HCT116 (cell line): ENCODE results near the gene USO1. TPM values are rescaled to one million over a fixed set of nuclear protein-coding genes. Genes with fewer than 3 reads are reported as not detected.

Experiments used
- ATAC-seq: fragments of 200-7000 bp; cut with Tn5 transposase; 2 replicates; pipeline ENCODE4 v1.9.1; 2020; ENCODE audit warnings: mild to moderate bottlenecking, moderate library complexity
- BruUV-seq: library from RNA; stranded (reverse); fragments of 400-500 nt; replicated peaks from 2 replicates; lab custom pipeline; 2021; lab: Mats Ljungman, UMichigan
- CTCF ChIA-PET: fragments of 300-600 bp; sonication (Branson Sonifier 250); formaldehyde crosslinking; loops from one replicate; lab custom pipeline; 2021; ENCODE audit warnings: antibody characterized with exemption; lab: Charles Lee
- POLR2A ChIA-PET: fragments of 300-600, 350-600 bp; sonication (Branson Sonifier 250); formaldehyde crosslinking; loops from one replicate; lab custom pipeline; 2021; ENCODE audit warnings: antibody characterized with exemption; lab: Charles Lee
- RAD21 ChIA-PET, 2 experiments: fragments of 300-600 bp; sonication (Branson Sonifier 250); formaldehyde crosslinking; loops; one replicate each; lab custom pipeline; 2023; ENCODE audit warnings: low total read pairs in 2 of 2; ENCODE audit not compliant: uncharacterized antibody in 2 of 2, unreplicated experiment in 2 of 2, low non-redundant PET in 1 of 2; lab: Charles Lee
- DNase-seq: peaks from one replicate; pipeline ENCODE4 v3.0.0-alpha.2; 2010; ENCODE audit warnings: low read depth, low spot score
- H2AFZ ChIP-seq: fragments of 200-600 bp; shearing (Covaris generic), sonication (generic); 2 replicates; pipeline ENCODE4 v1.6.1; 2017; ENCODE audit warnings: low read depth, mixed run types, mixed read lengths, antibody characterized with exemption, low read length; ENCODE audit not compliant: poor library complexity, severe bottlenecking
- H3K27ac ChIP-seq: 2 replicates; pipeline ENCODE4 v1.5.1; 2012; ENCODE audit warnings: low read depth, low read length
- H3K27me3 ChIP-seq: fragments of 200-600 bp; sonication (generic); 2 replicates; pipeline ENCODE4 v1.6.1; 2016; ENCODE audit warnings: mixed run types, low read length, mixed read lengths; ENCODE audit not compliant: insufficient read depth
- H3K36me3 ChIP-seq, 2 experiments: fragments of 200-500 bp in 1 of 2; fragments of 200-600 bp in 1 of 2; sonication (Bioruptor generic) in 1 of 2; sonication (generic) in 1 of 2; 2 replicates each; pipeline versions ENCODE4 v1.5.1 to v1.6.1; 2014 to 2016; ENCODE audit warnings: low read length in 2 of 2, inconsistent platforms in 1 of 2, mixed read lengths in 1 of 2, mixed run types in 1 of 2; ENCODE audit not compliant: insufficient read depth in 2 of 2, control insufficient read depth in 1 of 2
- H3K4me1 ChIP-seq, 2 experiments: fragments of 200-600 bp in 1 of 2; sonication (generic) in 1 of 2; 2 replicates each; pipeline versions ENCODE4 v1.5.1 to v1.6.1; 2012 to 2017; ENCODE audit warnings: low read length in 2 of 2, inconsistent platforms in 1 of 2, mild to moderate bottlenecking in 1 of 2, mixed read lengths in 1 of 2, mixed run types in 1 of 2, moderate library complexity in 1 of 2; ENCODE audit not compliant: insufficient read depth in 2 of 2, control insufficient read depth in 1 of 2
- H3K4me2 ChIP-seq: fragments of 200-600 bp; sonication (generic); 2 replicates; pipeline ENCODE4 v1.6.1; 2017; ENCODE audit warnings: mixed run types, low read length, mixed read lengths
- H3K4me3 ChIP-seq, 2 experiments: fragments of 200-600 bp in 1 of 2; sonication (generic) in 1 of 2; replicated peaks in 1 of 2; 2 replicates each; pipeline ENCODE4 v1.5.1; 2011 to 2016; ENCODE audit warnings: low read length in 2 of 2, control low read depth in 1 of 2, low read depth in 1 of 2, mild to moderate bottlenecking in 1 of 2, mixed read lengths in 1 of 2, mixed run types in 1 of 2
- H3K79me2 ChIP-seq: fragments of 200-600 bp; sonication (generic); 2 replicates; pipeline ENCODE4 v1.6.1; 2017; ENCODE audit warnings: mild to moderate bottlenecking, mixed run types, low read length, moderate library complexity, mixed read lengths; ENCODE audit not compliant: insufficient read depth
- H3K9ac ChIP-seq: fragments of 200-600 bp; sonication (generic); 2 replicates; pipeline ENCODE4 v1.6.1; 2016; ENCODE audit warnings: low read length, mixed read lengths
- H3K9me2 ChIP-seq: fragments of 200-600 bp; sonication (generic), shearing (Covaris generic); 2 replicates; pipeline ENCODE4 v1.6.1; 2017; ENCODE audit warnings: mixed run types, mild to moderate bottlenecking, moderate library complexity; ENCODE audit not compliant: insufficient read depth
- H3K9me3 ChIP-seq, 2 experiments: fragments of 200-500 bp in 1 of 2; fragments of 200-600 bp in 1 of 2; sonication (Bioruptor generic) in 1 of 2; sonication (generic) in 1 of 2; 2 replicates each; pipeline ENCODE4 v1.6.1; 2014 to 2017; ENCODE audit warnings: low read length in 2 of 2, mixed read lengths in 2 of 2, inconsistent platforms in 1 of 2, low read depth in 1 of 2, mild to moderate bottlenecking in 1 of 2, mixed run types in 1 of 2, moderate library complexity in 1 of 2; ENCODE audit not compliant: control insufficient read depth in 1 of 2, insufficient read depth in 1 of 2
- H4K20me1 ChIP-seq: fragments of 200-600 bp; sonication (generic), shearing (Covaris generic); 2 replicates; pipeline ENCODE4 v1.6.1; 2017; ENCODE audit warnings: mixed run types, mild to moderate bottlenecking, moderate library complexity; ENCODE audit not compliant: insufficient read depth
- CEBPB ChIP-seq: IDR thresholded peaks from 2 replicates; pipeline ENCODE4 v1.6.1; 2012; ENCODE audit warnings: low read depth
- POLR2A ChIP-seq: IDR thresholded peaks from 2 replicates; pipeline ENCODE4 v1.7.0; 2011; ENCODE audit warnings: borderline replicate concordance; ENCODE audit not compliant: insufficient read depth, insufficient read length; ENCODE audit errors: extremely low read depth
- POLR2AphosphoS5 ChIP-seq: IDR thresholded peaks from 2 replicates; pipeline ENCODE4 v1.6.1; 2011; ENCODE audit warnings: mild to moderate bottlenecking, low read depth, low read length, moderate library complexity
- SRF ChIP-seq: IDR thresholded peaks from 2 replicates; pipeline ENCODE4 v1.6.1; 2012; ENCODE audit warnings: low read depth
- TCF7L2 ChIP-seq: IDR thresholded peaks from 2 replicates; pipeline ENCODE4 v1.7.0; 2011; ENCODE audit warnings: borderline replicate concordance, inconsistent platforms; ENCODE audit not compliant: insufficient read depth, insufficient read length; ENCODE audit errors: extremely low read depth
- ZFX ChIP-seq: fragments of 450-650 bp; IDR thresholded peaks from 2 replicates; pipeline ENCODE4 v1.6.1; 2017
- intact Hi-C: fragments of 100-400 bp; cut with micrococcal nuclease; formaldehyde crosslinking; loops from 2 replicates; pipeline ENCODE4 v1.10.0; 2022
- total RNA-seq: library from RNA; stranded (reverse); gene quantifications from one replicate; pipeline ENCODE4 v1.2.1, GENCODE V29; 2021; ENCODE audit not compliant: unreplicated experiment
- TF ChIP-seq, protein P1 (sequence below): IDR thresholded peaks from 2 replicates; pipeline ENCODE4 v1.6.1; 2012
- TF ChIP-seq, protein P2 (sequence below): IDR thresholded peaks from 2 replicates; pipeline ENCODE4 v1.6.1; 2012
- TF ChIP-seq, protein P3 (sequence below): IDR thresholded peaks from 2 replicates; pipeline ENCODE4 v1.6.1; 2011; ENCODE audit warnings: mild to moderate bottlenecking, low read length, moderate library complexity; ENCODE audit not compliant: insufficient replicate concordance; ENCODE audit errors: extremely low read depth

Gene USO1
- total RNA-seq, 1 experiment from 2014 or later: 72.7 TPM

DNA sequence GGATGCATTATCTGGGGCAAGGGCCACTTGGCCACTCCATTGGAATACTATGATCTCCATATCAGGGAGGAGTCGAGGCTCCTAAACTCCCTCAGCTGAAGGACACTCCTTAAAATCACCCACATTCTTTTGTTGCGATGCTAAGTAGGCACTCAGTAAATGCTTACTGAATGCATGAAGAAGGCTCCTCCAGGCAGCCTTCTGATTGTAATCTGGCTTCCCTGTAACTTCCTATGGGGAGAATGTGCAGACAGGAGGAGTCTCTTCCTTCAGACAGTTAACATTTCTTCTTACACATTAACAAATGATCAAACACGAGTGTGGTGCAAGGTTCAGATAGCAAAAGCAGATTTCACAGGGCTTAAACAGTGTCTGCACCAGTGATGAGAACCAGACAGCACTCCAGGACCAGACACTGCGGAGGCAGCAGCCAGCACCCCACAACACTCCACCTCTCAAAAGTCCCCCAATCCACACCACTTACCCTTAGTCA is 21.4 kb upstream of the USO1 start:
- H3K27ac ChIP-seq: no peak overlapping the region
- DNase-seq: no peak
- H4K20me1 ChIP-seq: no peaks in the 10 kb centered on the region
- H3K9me2 ChIP-seq: no peaks in the 10 kb centered on the region
- no peaks in the 10 kb centered on the region for H3K27me3 ChIP-seq
- H3K4me2 ChIP-seq: no peak overlapping the region
- H3K79me2 ChIP-seq: peaks cover 4% of the 10 kb centered on the region; the same call in 1 of the 2 replicates
- no peaks in the 10 kb centered on the region for H3K36me3 ChIP-seq
- ChIA-PET POLR2A (no interaction called here), RAD21 (no interaction called here)
- no peak for ATAC-seq
- H3K9ac ChIP-seq: no peak overlapping the region
- H3K9me3 ChIP-seq: no peaks in the 10 kb centered on the region
- TF ChIP-seq ZFX (no peak), SRF (no peak), POLR2A (no peak), CEBPB (no peak), POLR2AphosphoS5 (no peak)
- TF ChIP-seq, protein P1, sequence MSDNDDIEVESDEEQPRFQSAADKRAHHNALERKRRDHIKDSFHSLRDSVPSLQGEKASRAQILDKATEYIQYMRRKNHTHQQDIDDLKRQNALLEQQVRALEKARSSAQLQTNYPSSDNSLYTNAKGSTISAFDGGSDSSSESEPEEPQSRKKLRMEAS: no peak
- TF ChIP-seq, all 23 proteins: peak for 0
- intact Hi-C loops: no loop called here
- Histone ChIP-seq H3K4me1 (no peaks in the 10 kb centered on the region), H3K4me3 (no peak overlapping the region), H2AFZ (no peak overlapping the region)
- BruUV-seq: no TSS peak
- CTCF ChIA-PET: no interaction called here

DNA sequence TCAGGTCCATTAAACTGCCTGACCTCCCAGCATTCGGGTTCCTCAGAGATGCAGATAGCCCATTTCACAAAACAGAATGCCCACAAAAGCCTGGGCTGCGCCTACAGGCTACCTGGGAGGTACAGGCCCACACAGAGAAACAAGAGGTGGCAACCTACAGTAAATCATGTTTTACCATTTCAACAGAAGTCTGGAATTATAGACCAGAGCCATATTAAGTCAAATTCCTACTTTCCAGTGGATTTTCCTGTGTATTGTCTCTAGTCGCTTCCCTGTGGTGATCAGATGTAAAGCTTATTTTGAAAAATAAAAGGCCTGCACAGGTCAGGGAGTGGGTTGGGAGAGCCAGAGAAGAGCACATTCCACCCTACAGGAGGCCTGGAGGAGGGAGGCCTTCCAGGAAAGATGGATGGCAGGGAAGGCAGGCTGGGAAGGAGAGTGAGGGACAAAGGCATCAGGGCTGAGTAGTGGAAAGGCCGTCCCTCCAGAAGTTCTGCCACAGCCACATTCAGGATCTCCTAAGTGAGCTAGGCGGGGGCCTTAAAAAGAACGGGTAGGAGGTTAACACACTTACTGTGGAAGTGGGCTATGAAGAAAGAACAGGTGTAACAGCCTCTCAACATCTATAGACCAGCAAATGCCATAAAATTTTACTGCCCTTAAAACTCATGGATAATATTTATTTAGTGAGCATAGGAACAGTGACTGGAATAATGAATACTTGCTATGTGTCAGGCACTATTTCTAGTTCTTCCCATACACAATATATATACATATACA is 19.0 kb upstream of the USO1 start:
- no peaks in the 10 kb centered on the region for H4K20me1 ChIP-seq
- no peak overlapping the region for H3K4me2 ChIP-seq
- H3K79me2 ChIP-seq: peaks cover 10% of the 10 kb centered on the region; the same call in 1 of the 2 replicates
- H3K9me2 ChIP-seq: no peaks in the 10 kb centered on the region
- intact Hi-C loops: no loop called here
- ChIA-PET CTCF (interaction anchor here (1.9 kb wide), 1 partner anchor 19 kb away, joined by 7 read pairs; the partner anchor contains the start of gene USO1), RAD21 (no interaction called here), POLR2A (no interaction called here)
- H3K27ac ChIP-seq: no peak overlapping the region
- TF ChIP-seq, protein P2, sequence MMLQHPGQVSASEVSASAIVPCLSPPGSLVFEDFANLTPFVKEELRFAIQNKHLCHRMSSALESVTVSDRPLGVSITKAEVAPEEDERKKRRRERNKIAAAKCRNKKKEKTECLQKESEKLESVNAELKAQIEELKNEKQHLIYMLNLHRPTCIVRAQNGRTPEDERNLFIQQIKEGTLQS: no peak
- TF ChIP-seq, protein P3, sequence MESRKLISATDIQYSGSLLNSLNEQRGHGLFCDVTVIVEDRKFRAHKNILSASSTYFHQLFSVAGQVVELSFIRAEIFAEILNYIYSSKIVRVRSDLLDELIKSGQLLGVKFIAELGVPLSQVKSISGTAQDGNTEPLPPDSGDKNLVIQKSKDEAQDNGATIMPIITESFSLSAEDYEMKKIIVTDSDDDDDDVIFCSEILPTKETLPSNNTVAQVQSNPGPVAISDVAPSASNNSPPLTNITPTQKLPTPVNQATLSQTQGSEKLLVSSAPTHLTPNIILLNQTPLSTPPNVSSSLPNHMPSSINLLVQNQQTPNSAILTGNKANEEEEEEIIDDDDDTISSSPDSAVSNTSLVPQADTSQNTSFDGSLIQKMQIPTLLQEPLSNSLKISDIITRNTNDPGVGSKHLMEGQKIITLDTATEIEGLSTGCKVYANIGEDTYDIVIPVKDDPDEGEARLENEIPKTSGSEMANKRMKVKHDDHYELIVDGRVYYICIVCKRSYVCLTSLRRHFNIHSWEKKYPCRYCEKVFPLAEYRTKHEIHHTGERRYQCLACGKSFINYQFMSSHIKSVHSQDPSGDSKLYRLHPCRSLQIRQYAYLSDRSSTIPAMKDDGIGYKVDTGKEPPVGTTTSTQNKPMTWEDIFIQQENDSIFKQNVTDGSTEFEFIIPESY: no peak
- TF ChIP-seq CEBPB: no peak
- TF ChIP-seq TCF7L2: no peak
- no peaks in the 10 kb centered on the region for H3K36me3 ChIP-seq
- BruUV-seq: no TSS peak
- H2AFZ ChIP-seq: no peak overlapping the region
- H3K9me3 ChIP-seq: no peaks in the 10 kb centered on the region
- no peaks in the 10 kb centered on the region for H3K27me3 ChIP-seq
- H3K4me1 ChIP-seq: no peaks in the 10 kb centered on the region
- 0 out of 2 replicates have a peak, but pooled peaks have one; percentile 42 for ATAC-seq
- no peak for DNase-seq
- no peak overlapping the region for H3K4me3 ChIP-seq
- no peak overlapping the region for H3K9ac ChIP-seq
